HepG2 (cell line): ENCODE results near the gene TARP.

Experiments used
- ARID2 ChIP-seq: sonication (generic); formaldehyde crosslinking; IDR thresholded peaks from 2 replicates; pipeline ENCODE4 v1.8.1; 2022; ENCODE audit warnings: mild to moderate bottlenecking, missing genetic modification reagents, borderline replicate concordance
- CBX5 ChIP-seq: sonication (generic); formaldehyde crosslinking; IDR thresholded peaks from 2 replicates; pipeline ENCODE4 v1.4.0; 2020; ENCODE audit warnings: missing genetic modification reagents, borderline replicate concordance
- CENPX ChIP-seq: sonication (generic); formaldehyde crosslinking; IDR thresholded peaks from 2 replicates; pipeline ENCODE4 v1.9.0; 2021; ENCODE audit warnings: mild to moderate bottlenecking, missing genetic modification reagents, moderate library complexity
- EZH2 ChIP-seq: conservative IDR thresholded peaks from 2 replicates; pipeline ENCODE4 v1.6.1; 2012; ENCODE audit warnings: mild to moderate bottlenecking, low read depth, low read length, moderate library complexity
- KLF9 ChIP-seq: IDR thresholded peaks from 2 replicates; pipeline ENCODE4 v1.6.1; 2016; ENCODE audit warnings: low read depth
- PRDM15 ChIP-seq: sonication (generic); formaldehyde crosslinking; IDR thresholded peaks from 2 replicates; pipeline ENCODE4 v1.4.0; 2020; ENCODE audit warnings: missing genetic modification reagents
- RFXAP ChIP-seq: sonication (generic); formaldehyde crosslinking; IDR thresholded peaks from 2 replicates; pipeline ENCODE4 v1.4.0; 2020; ENCODE audit warnings: missing genetic modification reagents, borderline replicate concordance
- THAP11 ChIP-seq: IDR thresholded peaks from 2 replicates; pipeline ENCODE4 v1.6.1; 2016; ENCODE audit warnings: missing biosample characterization, missing genetic modification reagents
- THAP7 ChIP-seq: sonication (generic); formaldehyde crosslinking; IDR thresholded peaks from 2 replicates; pipeline ENCODE4 v1.8.1; 2023; ENCODE audit warnings: mild to moderate bottlenecking, missing genetic modification reagents
- ZFAT ChIP-seq: sonication (generic); formaldehyde crosslinking; conservative IDR thresholded peaks from 2 replicates; pipeline ENCODE4 v1.8.1; 2023; ENCODE audit warnings: missing genetic modification reagents, inconsistent platforms
- ZNF644 ChIP-seq: IDR thresholded peaks from 2 replicates; pipeline ENCODE4 v1.6.1; 2016; ENCODE audit warnings: low read depth
- ZNF709 ChIP-seq: sonication (generic); formaldehyde crosslinking; IDR thresholded peaks from 2 replicates; pipeline ENCODE4 v1.5.0; 2020; ENCODE audit warnings: mild to moderate bottlenecking, missing genetic modification reagents

GRCh38 chr7:38262545-38262944 lies 10.9 kb downstream of the TARP start:
- TF ChIP-seq THAP11 (no peak), ZFAT (no peak), RFXAP (CRISPR knock-in tag) (no peak), CBX5 (CRISPR knock-in tag) (no peak), EZH2 (no peak), THAP7 (CRISPR knock-in tag) (no peak), ZNF644 (CRISPR knock-in tag) (no peak), CENPX (CRISPR knock-in tag) (no peak), ZNF709 (CRISPR knock-in tag) (no peak), KLF9 (no peak), ARID2 (CRISPR knock-in tag) (no peak), PRDM15 (CRISPR knock-in tag) (no peak)
